Endothelial cell of umbilical vein (primary cell): ENCODE results near the gene NR5A2. TPM values are rescaled to one million over a fixed set of nuclear protein-coding genes. Genes with fewer than 3 reads are reported as not detected.

Source experiments
- BruUV-seq: library from RNA; stranded (reverse); fragments of 400-500 nt; replicated peaks from 2 replicates; lab custom pipeline; 2021; lab: Mats Ljungman, UMichigan
- CTCF ChIA-PET: fragments of 300-600, 350-600 bp; sonication (Branson Sonifier 250); formaldehyde crosslinking; loops from one replicate; lab custom pipeline; 2021; ENCODE audit warnings: antibody characterized with exemption, inconsistent platforms; lab: Charles Lee
- POLR2A ChIA-PET: fragments of 300-600, 350-600 bp; sonication (Branson Sonifier 250); formaldehyde crosslinking; loops from one replicate; lab custom pipeline; 2021; ENCODE audit warnings: antibody characterized with exemption, inconsistent platforms; lab: Charles Lee
- DNase-seq: peaks from one replicate; pipeline ENCODE4 v3.0.0-alpha.2; 2011; ENCODE audit warnings: low read depth, low spot score
- FAIRE-seq: peaks from 2 replicates; lab custom pipeline; 2011; peaks lifted over from hg19 to GRCh38; lab: Jason Lieb, UNC
- H2AFZ ChIP-seq: 2 replicates; pipeline ENCODE4 v1.6.0; 2012; ENCODE audit warnings: low read depth, low read length, control low read depth, inconsistent platforms
- H3K27ac ChIP-seq: 2 replicates; pipeline ENCODE4 v1.5.1; 2011; ENCODE audit warnings: low read depth, mild to moderate bottlenecking, control low read depth, low read length, moderate library complexity; ENCODE audit not compliant: insufficient read depth
- H3K27me3 ChIP-seq, 2 experiments: 2 replicates each; pipeline versions ENCODE4 v1.6.0 to v1.6.1; 2011; ENCODE audit warnings: low read length in 2 of 2, mixed read lengths in 1 of 2; ENCODE audit not compliant: control insufficient read depth in 2 of 2, insufficient read depth in 2 of 2
- H3K36me3 ChIP-seq, 2 experiments: 2 replicates in 1 of 2; 3 replicates in 1 of 2; pipeline ENCODE4 v1.5.1; 2011; ENCODE audit warnings: low read length in 2 of 2, mild to moderate bottlenecking in 1 of 2, moderate library complexity in 1 of 2; ENCODE audit not compliant: control insufficient read depth in 2 of 2, insufficient read depth in 2 of 2; ENCODE audit errors: extremely low read depth in 1 of 2
- H3K4me1 ChIP-seq: 3 replicates; pipeline ENCODE4 v1.5.1; 2011; ENCODE audit warnings: mild to moderate bottlenecking, low read length; ENCODE audit not compliant: control insufficient read depth, insufficient read depth; ENCODE audit errors: extremely low read depth
- H3K4me2 ChIP-seq: 2 replicates; pipeline ENCODE4 v1.6.1; 2011; ENCODE audit warnings: low read length, control low read depth, mixed read lengths; ENCODE audit not compliant: insufficient read depth
- H3K4me3 ChIP-seq, 3 experiments: fragments of 200-600 bp in 1 of 3; sonication (generic), shearing (Covaris generic) in 1 of 3; replicated peaks in 1 of 3; 2 replicates each; pipeline ENCODE4 v1.5.1; 2011 to 2016; ENCODE audit warnings: control low read depth in 3 of 3, low read length in 3 of 3, mild to moderate bottlenecking in 2 of 3, inconsistent platforms in 1 of 3, low read depth in 1 of 3, moderate library complexity in 1 of 3; ENCODE audit not compliant: insufficient read depth in 1 of 3
- H3K79me2 ChIP-seq: 2 replicates; pipeline ENCODE4 v1.6.0; 2012; ENCODE audit warnings: low read length, inconsistent platforms; ENCODE audit not compliant: control insufficient read depth, insufficient read depth
- H3K9ac ChIP-seq: replicated peaks from 2 replicates; pipeline ENCODE3; 2011; ENCODE audit warnings: low read length, control low read depth; ENCODE audit not compliant: insufficient read depth; ENCODE audit errors: extremely low read depth
- H3K9me1 ChIP-seq: replicated peaks from 3 replicates; pipeline ENCODE4 v1.6.0; 2011; ENCODE audit warnings: mild to moderate bottlenecking, low read length; ENCODE audit not compliant: control insufficient read depth, insufficient read depth; ENCODE audit errors: extremely low read depth
- H3K9me3 ChIP-seq: replicated peaks from 2 replicates; pipeline ENCODE4 v1.5.1; 2012; ENCODE audit warnings: low read length, inconsistent platforms; ENCODE audit not compliant: control insufficient read depth, insufficient read depth
- H4K20me1 ChIP-seq: replicated peaks from 2 replicates; pipeline ENCODE3; 2011; ENCODE audit warnings: mild to moderate bottlenecking, low read length; ENCODE audit not compliant: control insufficient read depth, insufficient read depth; ENCODE audit errors: extremely low read depth
- CTCF ChIP-seq, 2 donors: IDR thresholded peaks; 1 replicate in 1 of 2; 2 replicates in 1 of 2; pipeline ENCODE4 v1.5.1; 2011; ENCODE audit warnings: low read length in 2 of 2, mild to moderate bottlenecking in 2 of 2, moderate library complexity in 2 of 2, control low read depth in 1 of 2, inconsistent platforms in 1 of 2, low read depth in 1 of 2; ENCODE audit not compliant: insufficient read depth in 1 of 2; ENCODE audit errors: extremely low read depth in 1 of 2
- EZH2 ChIP-seq: IDR thresholded peaks from 2 replicates; pipeline ENCODE4 v1.6.1; 2012; ENCODE audit warnings: borderline replicate concordance, low read depth, mild to moderate bottlenecking, moderate library complexity, low read length, inconsistent platforms; ENCODE audit not compliant: severe bottlenecking
- FOS ChIP-seq: IDR thresholded peaks from 2 replicates; pipeline ENCODE4 v1.6.1; 2011; ENCODE audit warnings: mild to moderate bottlenecking, low read length, moderate library complexity, borderline replicate concordance; ENCODE audit not compliant: insufficient read depth
- GATA2 ChIP-seq: IDR thresholded peaks from 2 replicates; pipeline ENCODE4 v1.7.0; 2011; ENCODE audit warnings: low read depth, mild to moderate bottlenecking, moderate library complexity, mixed read lengths, low read length; ENCODE audit not compliant: insufficient read length, insufficient read depth
- JUN ChIP-seq: IDR thresholded peaks from 2 replicates; pipeline ENCODE4 v1.6.1; 2011; ENCODE audit warnings: borderline replicate concordance, low read depth; ENCODE audit not compliant: insufficient read length, insufficient read depth
- MAX ChIP-seq: IDR thresholded peaks from 2 replicates; pipeline ENCODE4 v1.6.1; 2011; ENCODE audit not compliant: insufficient read depth, insufficient read length
- MYC ChIP-seq: IDR thresholded peaks from one replicate; pipeline ENCODE4 v1.6.1; 2011; ENCODE audit warnings: mild to moderate bottlenecking, low read depth, low read length
- POLR2A ChIP-seq: IDR thresholded peaks from 2 replicates; pipeline ENCODE4 v1.6.1; 2012; ENCODE audit warnings: low read depth, mild to moderate bottlenecking, control low read depth, low read length
- POLR2AphosphoS5 ChIP-seq: IDR thresholded peaks from 2 replicates; pipeline ENCODE4 v1.6.1; 2012; ENCODE audit warnings: low read depth, mild to moderate bottlenecking, control low read depth, low read length, moderate library complexity; ENCODE audit not compliant: insufficient read depth
- dilution Hi-C: fragments of 300-500 bp; cut with MboI; formaldehyde crosslinking; loops from one replicate; pipeline ENCODE4 v1.15.0; 2019; ENCODE audit warnings: low sequenced_read_pairs; ENCODE audit not compliant: extremely low pct_ligation_motif_present
- intact Hi-C: fragments of 100-400 bp; cut with micrococcal nuclease; formaldehyde crosslinking; loops from one replicate; pipeline ENCODE4 v1.10.0; 2022
- polyA plus RNA-seq, 4 experiments: library from polyadenylated mRNA; depleted of rRNA in 3 of 4; stranded (reverse) in 3 of 4; unstranded in 1 of 4; fragments of >200 nt; gene quantifications; 2 replicates each; pipeline versions ENCODE4 v1.2.1 to v1.2.3, GENCODE V29; 2011 to 2012; ENCODE audit warnings: missing spikeins in 1 of 4
- total RNA-seq: library from RNA; stranded (reverse); gene quantifications from 2 replicates; pipeline ENCODE4 v1.2.3, GENCODE V29; 2021

Gene NR5A2
- total and polyA plus RNA-seq, 2 donors (not counting 3 experiments of a cell fraction or from before 2014, with no cell fraction given): 3.4 to 12.1 TPM

GRCh38 chr1:200033511-200034261 is 6.2 kb downstream of the NR5A2 start:
- CTCF ChIA-PET: interaction anchor here (3.6 kb wide), 1 partner anchor 349 kb away, joined by 21 read pairs; no protein-coding TSS in a partner anchor
- BruUV-seq: no TSS peak
- FAIRE-seq: no peak

More at GRCh38 chr1:200033511-200034261, 6.2 kb downstream of the NR5A2 start:
- POLR2A ChIA-PET: interaction anchor here (1.0 kb wide), 1 partner anchor 42 kb away, joined by 3 read pairs; no protein-coding TSS in a partner anchor
- Histone ChIP-seq H3K4me1 (peaks cover 11% of the 10 kb centered on the region), H3K9me3 (no peaks in the 10 kb centered on the region), H3K27me3 (peaks cover 34 to 88% of the 10 kb centered on the region in 2 experiments), H3K9ac (no peak overlapping the region), H3K36me3 (no peaks in the 10 kb centered on the region), H3K4me2 (no peak overlapping the region), H3K27ac (no peak overlapping the region), H3K79me2 (no peaks in the 10 kb centered on the region), H4K20me1 (no peaks in the 10 kb centered on the region), H3K9me1 (no peaks in the 10 kb centered on the region), H3K4me3 (no peak overlapping the region), H2AFZ (no peak overlapping the region)
- TF ChIP-seq FOS: no peak
- TF ChIP-seq EZH2: no peak
- no peak for TF ChIP-seq POLR2AphosphoS5
- TF ChIP-seq CTCF (IDR thresholded peaks at IDR 0.05; ENCODE audit: extremely low read depth in 1 of 2, insufficient read depth in 1 of 2, low read depth in 1 of 2, low read length in 2 of 2): no peak
- TF ChIP-seq GATA2: no peak
- TF ChIP-seq MAX: no peak
- no peak for TF ChIP-seq MYC
- no peak for TF ChIP-seq JUN
- no peak for TF ChIP-seq POLR2A
- dilution Hi-C loops (no loop called here), intact Hi-C loops (no loop called here)
- DNase-seq: no peak
